ENCODE results near the gene HERC6.
"Not testable (repeated sequence)": the region's sequence is repeated elsewhere in the genome, so short reads cannot be mapped to it uniquely, and the experiment has no call there.

Gene HERC6

DNA sequence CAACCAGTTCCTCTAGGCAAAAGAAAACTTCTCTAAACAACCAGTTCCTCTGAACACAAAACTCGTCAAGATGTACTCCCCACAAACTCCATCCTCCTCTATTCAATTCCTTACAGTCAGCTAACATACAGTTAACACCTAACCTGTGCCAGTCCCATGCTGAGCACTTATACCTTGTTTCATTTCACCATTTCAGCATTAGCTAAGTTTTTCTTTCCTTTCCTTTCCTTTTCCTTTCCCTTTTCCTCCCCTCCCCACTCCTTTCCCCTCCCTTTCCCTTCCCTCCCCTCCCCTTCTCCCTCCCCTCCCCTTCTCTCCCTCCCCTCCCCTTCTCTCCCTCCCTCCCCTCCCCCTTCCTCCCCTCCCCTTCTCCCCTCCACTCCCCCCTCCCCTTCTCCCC lies 13.1 kb downstream of the HERC6 start:
- no peak for DNase-seq (ENCODE audit: low read depth)

GRCh38 chr4:88396681-88397080 lies 18.0 kb downstream of the HERC6 start:
- DNase-seq (ENCODE audit: low read depth), result no peak

GRCh38 chr4:88398381-88398780 lies 19.7 kb downstream of the HERC6 start:
- DNase-seq (ENCODE audit: low read depth), result no peak

GRCh38 chr4:88409206-88409605 lies 30.6 kb downstream of the HERC6 start:
- no peak for DNase-seq (ENCODE audit: low read depth)

DNA sequence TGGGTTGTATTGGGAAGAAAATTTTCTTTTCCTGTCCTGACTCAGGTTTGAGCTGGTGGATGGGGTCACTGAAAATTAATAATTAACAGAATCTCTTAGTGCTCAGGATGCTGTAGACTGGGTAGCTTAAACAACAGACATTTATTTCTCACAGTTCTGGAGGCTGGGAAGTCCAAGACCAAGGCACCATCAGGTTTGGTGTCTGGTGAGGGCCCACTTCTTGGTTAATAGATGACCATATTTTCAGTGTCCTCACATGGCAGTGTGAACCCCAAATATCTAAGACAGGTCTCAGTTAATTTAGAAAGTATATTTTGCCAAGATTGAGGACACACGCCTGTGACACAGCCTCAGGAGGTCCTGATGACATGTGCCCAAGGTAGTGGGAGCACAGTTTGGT lies 31.1 kb downstream of the HERC6 start:
- DNase-seq (ENCODE audit: low read depth), result no peak

DNA sequence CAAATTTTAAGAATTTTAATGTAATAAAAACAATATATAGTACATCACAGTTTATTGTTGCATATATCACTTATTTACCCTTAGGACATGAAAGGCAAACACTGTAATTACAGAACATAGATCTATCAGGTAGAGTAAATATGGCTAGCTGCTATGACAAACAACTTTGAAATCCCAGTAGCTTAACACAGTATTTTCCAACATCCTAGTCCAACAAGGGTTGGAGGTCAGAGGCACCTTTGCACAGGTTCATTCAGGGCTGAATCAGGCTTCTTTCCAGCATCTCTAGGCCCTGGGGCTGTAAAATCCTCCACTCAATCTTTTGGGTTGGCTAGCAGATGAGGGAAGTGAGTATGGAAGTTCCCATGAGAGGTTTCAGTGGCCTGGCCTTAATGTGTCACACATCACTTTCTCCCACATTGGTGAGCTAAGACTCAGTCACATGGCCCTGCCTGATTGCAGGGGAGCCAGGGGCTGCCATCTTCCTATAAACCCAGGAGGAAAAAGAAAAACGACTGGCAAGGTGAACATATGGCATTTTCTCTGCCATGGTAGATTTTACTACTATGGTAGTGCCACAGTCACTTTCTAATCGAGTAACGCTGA lies 32.9 kb downstream of the HERC6 start:
- DNase-seq (ENCODE audit: low read depth), result no peak

DNA sequence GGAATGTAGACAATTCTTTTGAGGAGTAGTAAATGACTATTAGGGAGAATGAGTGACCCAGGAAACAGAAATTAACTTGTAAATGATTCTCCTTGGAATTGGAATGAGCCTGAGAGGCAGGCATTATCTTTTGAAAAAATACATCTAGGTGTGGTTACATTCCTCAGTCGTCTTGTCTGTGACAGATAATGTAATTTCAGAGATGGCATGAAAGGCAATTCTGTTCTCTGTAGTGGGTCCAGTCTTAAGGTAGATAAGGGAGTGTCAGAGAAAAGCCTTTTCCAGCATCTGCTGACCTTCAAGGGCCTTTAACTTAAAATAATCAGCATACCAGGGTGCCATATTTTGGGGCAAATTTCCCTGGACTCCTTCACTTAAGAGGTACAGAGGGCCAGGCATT lies 35.1 kb downstream of the HERC6 start:
- DNase-seq (ENCODE audit: low read depth), result no peak

GRCh38 chr4:88414755-88415154 lies 36.1 kb downstream of the HERC6 start:
- DNase-seq (ENCODE audit: low read depth), result no peak

- no peak for DNase-seq (ENCODE audit: low read depth)
Measured at GRCh38 chr4:88415982-88416381, 37.3 kb downstream of the HERC6 start.

- DNase-seq (ENCODE audit: low read depth), result no peak
Measured at GRCh38 chr4:88418411-88418810, 39.8 kb downstream of the HERC6 start.

DNA sequence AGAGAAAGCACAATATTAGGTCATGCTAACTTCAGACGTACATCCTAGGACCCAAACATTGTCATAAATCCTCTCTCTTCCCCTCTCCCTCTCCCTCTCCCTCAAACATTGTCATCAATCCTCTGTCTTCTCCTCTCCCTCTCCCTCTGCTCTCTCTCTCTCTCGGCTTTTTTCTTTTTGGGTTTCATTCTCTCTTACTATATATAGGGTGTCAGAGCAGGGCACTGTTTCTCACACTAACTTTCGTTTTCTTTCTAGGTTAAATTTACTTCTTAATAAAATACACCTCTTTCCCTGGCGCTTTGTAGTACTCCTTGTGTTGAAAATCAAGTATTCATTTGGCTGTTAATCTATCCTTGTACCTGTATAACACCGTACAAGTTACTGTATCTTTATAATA lies 41.2 kb downstream of the HERC6 start:
- no peak for DNase-seq (ENCODE audit: low read depth)

DNA sequence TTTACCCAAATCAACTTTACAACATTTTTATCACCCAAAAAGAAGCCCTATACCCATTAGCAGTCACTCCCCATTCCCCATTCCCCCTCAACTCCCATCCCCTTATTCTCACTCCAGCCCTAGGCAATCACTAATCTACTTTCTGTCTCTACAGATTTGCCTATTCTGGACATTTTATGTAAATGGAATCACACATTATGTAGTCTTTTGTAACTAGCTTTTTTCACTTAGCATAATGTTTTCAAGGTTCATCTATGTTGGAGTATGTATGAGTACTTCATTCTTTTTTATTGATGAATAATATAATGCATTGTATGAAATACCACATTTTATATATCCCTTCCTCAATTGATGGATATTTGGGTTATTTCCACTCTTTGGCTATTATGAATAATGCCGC lies 42.2 kb downstream of the HERC6 start:
- DNase-seq (ENCODE audit: low read depth), result no peak

DNA sequence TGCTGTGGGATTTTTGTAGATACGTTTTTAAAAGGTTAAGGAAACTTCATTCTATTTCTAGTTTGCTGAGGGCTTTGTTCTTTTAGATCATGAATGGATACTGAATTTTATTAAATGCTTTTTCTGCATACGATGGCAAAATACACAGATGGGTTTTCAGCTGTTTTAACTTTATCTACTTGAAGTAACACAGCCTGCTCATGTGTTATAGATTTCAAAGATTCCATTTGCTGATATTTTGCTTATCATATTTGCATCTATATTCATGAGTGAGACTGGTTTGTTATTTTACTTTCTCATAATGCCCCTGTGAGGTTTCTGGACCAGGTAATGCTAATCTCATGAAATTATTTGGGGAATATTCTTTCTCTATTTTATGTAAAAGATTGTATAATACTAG lies 43.8 kb downstream of the HERC6 start:
- no peak for DNase-seq (ENCODE audit: low read depth)

GRCh38 chr4:88429401-88429800 lies 50.7 kb downstream of the HERC6 start:
- no peak for DNase-seq (ENCODE audit: low read depth)

GRCh38 chr4:88435987-88436693 lies 57.5 kb downstream of the HERC6 start:
- no peak for DNase-seq (ENCODE audit: low read depth)

GRCh38 chr4:88437873-88438272 lies 59.2 kb downstream of the HERC6 start:
- not testable (repeated sequence) for DNase-seq (ENCODE audit: low read depth)

GRCh38 chr4:88439161-88439760 lies 60.6 kb downstream of the HERC6 start:
- DNase-seq (ENCODE audit: low read depth), result no peak

DNA sequence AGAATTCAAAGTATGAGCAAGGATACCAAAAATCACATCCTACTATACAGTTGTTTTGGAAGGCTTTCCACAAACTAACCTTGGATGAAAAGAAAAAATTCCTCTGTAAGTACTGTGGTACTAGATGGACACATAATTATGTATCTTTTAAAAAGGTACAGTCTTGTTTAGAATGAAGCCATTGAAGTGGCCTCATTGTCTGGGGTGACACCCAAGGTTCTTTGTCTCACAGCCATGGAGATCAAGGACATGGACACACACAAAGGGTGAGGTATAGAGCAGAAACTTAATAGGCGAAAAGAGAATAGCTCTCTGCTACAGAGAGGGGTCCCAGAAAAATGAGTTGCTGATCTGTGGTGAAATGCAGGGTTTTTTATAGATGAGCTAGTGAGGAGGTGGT lies 61.5 kb downstream of the HERC6 start:
- no peak for DNase-seq (ENCODE audit: low read depth)

- DNase-seq (ENCODE audit: low read depth), result no peak
Measured at GRCh38 chr4:88441696-88442095, 63.0 kb downstream of the HERC6 start.

DNA sequence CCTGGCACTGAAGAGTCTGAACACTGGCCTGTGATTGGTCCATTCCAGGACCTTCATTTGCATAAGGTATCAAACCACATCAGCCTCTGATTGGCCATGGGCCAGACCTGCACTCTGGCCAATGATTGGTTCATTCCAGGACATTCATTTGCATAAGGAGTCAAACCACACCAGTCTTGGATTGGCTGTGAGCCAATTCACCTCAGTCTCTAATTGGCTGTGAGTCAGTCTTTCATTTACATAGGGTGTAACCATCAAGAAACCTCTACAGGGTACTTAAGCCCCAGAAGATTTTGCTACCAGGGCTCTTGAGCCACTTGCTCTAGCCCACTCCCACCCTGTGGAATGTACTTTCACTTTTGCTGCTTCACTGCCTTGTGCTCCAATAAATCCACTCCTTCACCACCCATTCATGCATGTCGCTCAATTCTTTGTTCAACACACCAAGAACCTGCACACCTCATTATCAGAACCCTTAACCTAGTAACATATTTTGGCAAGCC lies 64.1 kb downstream of the HERC6 start:
- no peak for DNase-seq (ENCODE audit: low read depth)

DNA sequence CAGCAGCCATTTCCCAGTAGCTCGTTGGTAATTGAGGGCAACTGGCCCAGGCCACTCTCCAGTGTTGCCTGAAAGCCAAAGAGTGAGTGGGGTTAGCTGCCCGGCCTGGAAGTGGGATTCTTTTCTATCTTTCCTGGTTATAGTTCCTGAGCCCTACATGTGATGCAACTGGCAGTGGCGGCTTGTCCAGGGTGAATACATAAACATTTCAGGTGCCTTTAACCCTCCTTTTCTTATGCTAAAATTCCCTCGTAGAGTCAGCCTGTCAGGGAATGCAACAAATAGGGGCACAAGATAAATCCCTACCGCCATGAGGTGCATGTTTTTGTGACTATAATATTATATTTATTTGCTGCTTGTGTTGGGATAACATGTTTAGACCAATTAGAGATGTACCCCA lies 64.8 kb downstream of the HERC6 start:
- no peak for DNase-seq (ENCODE audit: low read depth)

DNA sequence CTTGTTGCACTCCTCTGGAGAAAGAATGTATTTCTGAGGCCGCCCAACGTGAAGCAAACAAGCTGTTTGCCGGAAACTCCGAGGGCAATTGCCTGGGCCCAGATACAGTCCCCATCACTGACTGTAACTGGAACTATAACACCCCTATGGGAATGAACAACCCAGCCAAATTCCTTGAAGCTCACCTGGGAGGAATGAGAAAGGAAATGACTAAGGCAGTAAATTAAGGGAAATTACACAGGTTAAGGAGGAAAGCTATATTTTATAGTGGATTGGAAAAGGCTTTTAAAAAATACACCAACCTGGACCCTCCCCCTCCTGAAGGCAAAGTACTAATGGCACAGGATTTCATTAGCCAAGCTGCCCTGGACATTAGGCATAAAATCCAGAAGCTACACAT lies 66.6 kb downstream of the HERC6 start:
- DNase-seq (ENCODE audit: low read depth), result no peak

GRCh38 chr4:88446124-88446523 lies 67.5 kb downstream of the HERC6 start:
- DNase-seq (ENCODE audit: low read depth), result no peak
